WTC11 (cell line): ENCODE results near the gene RCAN2. TPM values are rescaled to one million over a fixed set of nuclear protein-coding genes. Genes with fewer than 3 reads are reported as not detected.

Experiments
- ATAC-seq: fragments of 200-7000 bp; cut with Tn5 transposase; 2 replicates; pipeline ENCODE4 v1.10.0; 2021; ENCODE audit warnings: mild to moderate bottlenecking, moderate library complexity
- CTCF ChIA-PET: fragments of 300-600 bp; sonication (Branson Sonifier 250); formaldehyde crosslinking; loops from one replicate; lab custom pipeline; 2021; ENCODE audit warnings: antibody characterized with exemption; lab: Charles Lee
- POLR2A ChIA-PET: fragments of 350-600 bp; sonication (Branson Sonifier 250); formaldehyde crosslinking; loops from one replicate; lab custom pipeline; 2021; ENCODE audit warnings: antibody characterized with exemption; lab: Charles Lee
- DNase-seq: peaks from one replicate; pipeline ENCODE4 v3.0.0; 2021; ENCODE audit warnings: low spot score
- H3K27ac Mint-ChIP-seq: 2 replicates; pipeline ENCODE4 v1.8.0; 2021; ENCODE audit warnings: mixed read lengths
- H3K27me3 Mint-ChIP-seq: 2 replicates; pipeline ENCODE4 v1.8.0; 2021; ENCODE audit warnings: low read depth, mild to moderate bottlenecking, moderate library complexity, mixed read lengths
- H3K36me3 Mint-ChIP-seq: 2 replicates; pipeline ENCODE4 v1.8.0; 2021; ENCODE audit warnings: mixed read lengths
- H3K4me1 Mint-ChIP-seq: 2 replicates; pipeline ENCODE4 v1.8.0; 2022; ENCODE audit warnings: mixed read lengths
- H3K4me3 Mint-ChIP-seq: 2 replicates; pipeline ENCODE4 v1.8.0; 2021; ENCODE audit warnings: mild to moderate bottlenecking, moderate library complexity, mixed read lengths
- H3K9me3 Mint-ChIP-seq: 2 replicates; pipeline ENCODE4 v1.8.0; 2021; ENCODE audit warnings: mixed read lengths
- AR ChIP-seq: fragments of 250-450 bp; sonication (Bioruptor Pico); IDR thresholded peaks from 2 replicates; pipeline ENCODE4 v1.9.0; 2021; ENCODE audit warnings: mild to moderate bottlenecking
- CBFB ChIP-seq: sonication (generic); formaldehyde crosslinking; IDR thresholded peaks from 2 replicates; pipeline ENCODE4 v1.8.1; 2022; ENCODE audit warnings: mild to moderate bottlenecking, low read depth, missing genetic modification reagents
- CTCF ChIP-seq: fragments of 200-600 bp; IDR thresholded peaks from 2 replicates; pipeline ENCODE4 v1.8.0; 2022; ENCODE audit warnings: antibody characterized with exemption
- FOXK1 ChIP-seq: sonication (generic); formaldehyde crosslinking; IDR thresholded peaks from 2 replicates; pipeline ENCODE4 v1.8.0; 2022; ENCODE audit warnings: mild to moderate bottlenecking, moderate library complexity, missing genetic modification reagents
- FOXP1 ChIP-seq: sonication (generic); formaldehyde crosslinking; IDR thresholded peaks from 2 replicates; pipeline ENCODE4 v1.8.0; 2022; ENCODE audit warnings: missing genetic modification reagents, mild to moderate bottlenecking, moderate library complexity, borderline replicate concordance
- GRHL2 ChIP-seq: fragments of 250-450 bp; sonication (Bioruptor Pico); IDR thresholded peaks from 2 replicates; pipeline ENCODE4 v1.8.0; 2022; ENCODE audit warnings: mild to moderate bottlenecking, moderate library complexity; ENCODE audit not compliant: insufficient replicate concordance, severe bottlenecking
- JAZF1 ChIP-seq: fragments of 250-450 bp; sonication (Bioruptor Pico); IDR thresholded peaks from 2 replicates; pipeline ENCODE4 v1.9.0; 2021; ENCODE audit warnings: moderate library complexity, mild to moderate bottlenecking, inconsistent platforms
- MXD4 ChIP-seq: fragments of 250-450 bp; sonication (Bioruptor Pico); IDR thresholded peaks from 2 replicates; pipeline ENCODE4 v1.8.0; 2021; ENCODE audit warnings: mild to moderate bottlenecking, moderate library complexity, borderline replicate concordance
- MYBL2 ChIP-seq: sonication (generic); formaldehyde crosslinking; IDR thresholded peaks from 2 replicates; pipeline ENCODE4 v1.8.1; 2023; ENCODE audit warnings: mild to moderate bottlenecking, moderate library complexity, missing genetic modification reagents
- OVOL2 ChIP-seq: fragments of 250-450 bp; sonication (Bioruptor Pico); IDR thresholded peaks from 2 replicates; pipeline ENCODE4 v1.9.0; 2021; ENCODE audit warnings: mild to moderate bottlenecking, borderline replicate concordance
- RELA ChIP-seq: sonication (generic); formaldehyde crosslinking; IDR thresholded peaks from 2 replicates; pipeline ENCODE4 v1.8.1; 2022; ENCODE audit warnings: missing genetic modification reagents, mild to moderate bottlenecking, borderline replicate concordance
- SMAD4 ChIP-seq: sonication (generic); formaldehyde crosslinking; IDR thresholded peaks from 2 replicates; pipeline ENCODE4 v1.8.0; 2022; ENCODE audit warnings: mild to moderate bottlenecking, missing genetic modification reagents
- SOX15 ChIP-seq: fragments of 250-450 bp; sonication (Bioruptor Pico); IDR thresholded peaks from 2 replicates; pipeline ENCODE4 v1.9.0; 2021; ENCODE audit warnings: mild to moderate bottlenecking
- STAT6 ChIP-seq: sonication (generic); formaldehyde crosslinking; conservative IDR thresholded peaks from 2 replicates; pipeline ENCODE4 v1.8.1; 2023; ENCODE audit warnings: mild to moderate bottlenecking, low read depth, missing genetic modification reagents, moderate library complexity
- TCF7 ChIP-seq: sonication (generic); formaldehyde crosslinking; IDR thresholded peaks from 2 replicates; pipeline ENCODE4 v1.8.0; 2022; ENCODE audit warnings: mild to moderate bottlenecking, low read depth, missing genetic modification reagents, moderate library complexity
- TP53 ChIP-seq: sonication (generic); formaldehyde crosslinking; IDR thresholded peaks from 2 replicates; pipeline ENCODE4 v1.8.1; 2023; ENCODE audit warnings: mild to moderate bottlenecking, missing genetic modification reagents
- USF2 ChIP-seq: sonication (generic); formaldehyde crosslinking; IDR thresholded peaks from 2 replicates; pipeline ENCODE4 v1.8.1; 2023; ENCODE audit warnings: mild to moderate bottlenecking, missing genetic modification reagents, moderate library complexity
- ZNF121 ChIP-seq: sonication (generic); formaldehyde crosslinking; IDR thresholded peaks from 2 replicates; pipeline ENCODE4 v1.8.0; 2023; ENCODE audit warnings: missing genetic modification reagents
- ZNF138 ChIP-seq: sonication (generic); formaldehyde crosslinking; conservative IDR thresholded peaks from 2 replicates; pipeline ENCODE4 v1.8.1; 2022; ENCODE audit warnings: mild to moderate bottlenecking, moderate library complexity, missing genetic modification reagents
- ZNF671 ChIP-seq: fragments of 250-450 bp; sonication (Bioruptor Pico); IDR thresholded peaks from 2 replicates; pipeline ENCODE4 v1.8.0; 2021; ENCODE audit warnings: mild to moderate bottlenecking
- total RNA-seq: library from RNA; stranded (reverse); gene quantifications from 3 replicates; pipeline ENCODE4 v1.2.3, GENCODE V29; 2021

The RCAN2 gene
- total RNA-seq, 1 experiment from 2014 or later, result 3.9 TPM

GRCh38 chr6:46203391-46204177 is 287.7 kb downstream of the RCAN2 start:
- Mint-ChIP-seq H3K27me3 (no peaks in the 10 kb centered on the region; the same call in 1 of the 2 replicates), H3K36me3 (peaks cover 2% of the 10 kb centered on the region; the same call in 1 of the 2 replicates), H3K27ac (no peak overlapping the region), H3K4me1 (peaks cover 11% of the 10 kb centered on the region), H3K4me3 (no peak overlapping the region), H3K9me3 (peaks cover 25% of the 10 kb centered on the region)
- DNase-seq (no peak), ATAC-seq (no peak)
- POLR2A ChIA-PET, result no interaction called here
- CTCF ChIA-PET, result interaction anchor here (0.6 to 0.7 kb wide), 2 partner anchors 113 to 181 kb away, joined by 5 read pairs; no protein-coding TSS in a partner anchor
- TF ChIP-seq ZNF138 (CRISPR knock-in tag) (no peak), ZNF671 (no peak), JAZF1 (CRISPR knock-in tag) (no peak), SMAD4 (CRISPR knock-in tag) (no peak), CTCF (no peak), FOXK1 (CRISPR knock-in tag) (no peak), SOX15 (CRISPR knock-in tag) (no peak), USF2 (CRISPR knock-in tag) (no peak), TP53 (CRISPR knock-in tag) (no peak), RELA (no peak), STAT6 (CRISPR knock-in tag) (no peak), OVOL2 (CRISPR knock-in tag) (no peak), GRHL2 (CRISPR knock-in tag) (no peak), MYBL2 (no peak), FOXP1 (CRISPR knock-in tag) (no peak), CBFB (no peak), TCF7 (CRISPR knock-in tag) (no peak), AR (CRISPR knock-in tag) (no peak), MXD4 (CRISPR knock-in tag) (no peak), ZNF121 (no peak)
